HG03135 (cell line): ENCODE results near the gene CENPN.

Experiments
- ATAC-seq: cut with Tn5 transposase; IDR thresholded peaks from one replicate; pipeline ENCODE4 v1.9.1; 2021; ENCODE audit warnings: mild to moderate bottlenecking, moderate library complexity; ENCODE audit not compliant: unreplicated experiment

CENPN gene

GRCh38 chr16:81006813-81007695 lies at the start of gene CENPN, which contains the start of gene CMC2:
CENPN (plus strand) TSS chr16:81007214; CDS start chr16:81011940, 4,726 bp downstream.
CMC2 (minus strand) TSS chr16:81006885; CDS start chr16:80997394, 9,491 bp downstream.
- ATAC-seq, result peak; percentile 89

GRCh38 chr16:80958284-80958683 lies 48.7 kb upstream of the CENPN start:
- no peak for ATAC-seq

- no peak for ATAC-seq
Measured at GRCh38 chr16:80962879-80963278, 44.1 kb upstream of the CENPN start.

GRCh38 chr16:80964351-80964750 lies 42.7 kb upstream of the CENPN start:
- ATAC-seq, result no peak

- ATAC-seq, result no peak
Measured at GRCh38 chr16:80966617-80967016, 40.4 kb upstream of the CENPN start.

GRCh38 chr16:80968386-80969113 lies 38.5 kb upstream of the CENPN start:
- no peak for ATAC-seq

- ATAC-seq, result no peak
Measured at GRCh38 chr16:80969114-80969484, 37.9 kb upstream of the CENPN start.

- no peak for ATAC-seq
Measured at GRCh38 chr16:80971819-80972218, 35.2 kb upstream of the CENPN start.

- ATAC-seq, result no peak
Measured at GRCh38 chr16:80972611-80973010, 34.4 kb upstream of the CENPN start.

- ATAC-seq, result no peak
Measured at GRCh38 chr16:80973991-80974390, 33.0 kb upstream of the CENPN start.

GRCh38 chr16:80974649-80975376 lies 32.2 kb upstream of the CENPN start:
- ATAC-seq, result no peak

- no peak for ATAC-seq
Measured at GRCh38 chr16:80976946-80977345, 30.1 kb upstream of the CENPN start.

GRCh38 chr16:80981103-80981502 lies 25.9 kb upstream of the CENPN start:
- no peak for ATAC-seq

GRCh38 chr16:80982646-80983045 lies 24.4 kb upstream of the CENPN start:
- ATAC-seq, result no peak

GRCh38 chr16:80984124-80984892 lies 22.7 kb upstream of the CENPN start:
- no peak for ATAC-seq

- no peak for ATAC-seq
Measured at GRCh38 chr16:80985611-80986010, 21.4 kb upstream of the CENPN start.

- ATAC-seq, result no peak
Measured at GRCh38 chr16:80986557-80986956, 20.5 kb upstream of the CENPN start.

GRCh38 chr16:80988756-80989155 lies 18.3 kb upstream of the CENPN start:
- no peak for ATAC-seq

GRCh38 chr16:80989801-80990200 lies 17.2 kb upstream of the CENPN start:
- no peak for ATAC-seq

- no peak for ATAC-seq
Measured at GRCh38 chr16:80990577-80990976, 16.4 kb upstream of the CENPN start.

GRCh38 chr16:80990978-80991377 lies 16.0 kb upstream of the CENPN start:
- ATAC-seq, result no peak
